Coronary artery (tissue), 2 donors: ENCODE data around the gene COX6B1.

Source experiments
- DNase-seq: peaks from one replicate; pipeline ENCODE4 v3.0.0-alpha.2; 2017; ENCODE audit warnings: low spot score
- H3K27ac ChIP-seq, 2 donors: fragments of 200-600 bp; sonication (generic); one replicate each; pipeline ENCODE4 v1.5.1; 2016 to 2019
- H3K4me3 ChIP-seq: fragments of 200-600 bp; sonication (generic); 2 replicates; pipeline ENCODE4 v1.5.1; 2016; ENCODE audit warnings: mild to moderate bottlenecking, moderate library complexity
- TF ChIP-seq, protein P1 (sequence below): fragments of 200-600 bp; sonication (generic); IDR thresholded peaks from one replicate; pipeline ENCODE4 v1.5.1; 2019; ENCODE audit warnings: antibody characterized with exemption

Gene COX6B1

DNA sequence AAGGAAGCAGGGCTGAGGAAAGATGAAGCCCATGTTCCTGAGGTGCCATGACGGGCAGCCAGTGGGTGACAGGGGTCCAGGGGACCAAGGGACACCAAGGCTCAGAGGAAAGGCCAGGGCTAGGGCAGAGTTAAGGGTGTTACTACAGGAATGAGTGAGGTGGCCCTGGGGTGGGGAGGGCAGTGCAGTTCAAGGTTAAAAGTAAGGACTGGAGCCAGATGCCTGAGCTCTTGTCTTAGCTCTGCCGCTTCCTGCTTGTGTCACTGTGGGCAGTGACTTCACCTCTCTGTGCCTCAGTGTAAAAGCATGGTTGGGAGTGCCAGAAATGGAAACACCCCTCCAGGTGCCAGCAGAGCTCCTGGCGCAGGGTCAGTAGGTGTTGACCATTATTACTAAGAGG lies 11.5 kb upstream of the COX6B1 start:
- H3K4me3 ChIP-seq, result no peak overlapping the region
- no peak overlapping the region for H3K27ac ChIP-seq
- TF ChIP-seq, protein P1, sequence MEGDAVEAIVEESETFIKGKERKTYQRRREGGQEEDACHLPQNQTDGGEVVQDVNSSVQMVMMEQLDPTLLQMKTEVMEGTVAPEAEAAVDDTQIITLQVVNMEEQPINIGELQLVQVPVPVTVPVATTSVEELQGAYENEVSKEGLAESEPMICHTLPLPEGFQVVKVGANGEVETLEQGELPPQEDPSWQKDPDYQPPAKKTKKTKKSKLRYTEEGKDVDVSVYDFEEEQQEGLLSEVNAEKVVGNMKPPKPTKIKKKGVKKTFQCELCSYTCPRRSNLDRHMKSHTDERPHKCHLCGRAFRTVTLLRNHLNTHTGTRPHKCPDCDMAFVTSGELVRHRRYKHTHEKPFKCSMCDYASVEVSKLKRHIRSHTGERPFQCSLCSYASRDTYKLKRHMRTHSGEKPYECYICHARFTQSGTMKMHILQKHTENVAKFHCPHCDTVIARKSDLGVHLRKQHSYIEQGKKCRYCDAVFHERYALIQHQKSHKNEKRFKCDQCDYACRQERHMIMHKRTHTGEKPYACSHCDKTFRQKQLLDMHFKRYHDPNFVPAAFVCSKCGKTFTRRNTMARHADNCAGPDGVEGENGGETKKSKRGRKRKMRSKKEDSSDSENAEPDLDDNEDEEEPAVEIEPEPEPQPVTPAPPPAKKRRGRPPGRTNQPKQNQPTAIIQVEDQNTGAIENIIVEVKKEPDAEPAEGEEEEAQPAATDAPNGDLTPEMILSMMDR, result no peak
- DNase-seq, result no peak

DNA sequence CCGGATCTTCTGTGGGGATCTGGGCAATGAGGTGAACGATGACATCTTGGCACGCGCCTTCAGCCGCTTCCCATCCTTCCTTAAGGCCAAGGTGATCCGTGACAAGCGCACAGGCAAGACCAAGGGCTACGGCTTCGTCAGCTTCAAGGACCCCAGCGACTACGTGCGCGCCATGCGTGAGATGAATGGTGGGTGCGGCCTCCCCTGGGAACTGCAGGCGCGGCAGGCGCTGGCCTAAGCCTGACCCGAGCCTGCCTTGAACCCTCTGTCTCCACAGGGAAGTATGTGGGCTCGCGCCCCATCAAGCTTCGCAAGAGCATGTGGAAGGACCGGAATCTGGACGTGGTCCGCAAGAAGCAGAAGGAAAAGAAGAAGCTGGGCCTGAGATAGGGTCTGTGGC lies 11.0 kb upstream of the COX6B1 start:
- TF ChIP-seq, protein P1, result no peak
- Histone ChIP-seq H3K27ac (no peak overlapping the region), H3K4me3 (no peak overlapping the region)
- DNase-seq, result no peak

DNA sequence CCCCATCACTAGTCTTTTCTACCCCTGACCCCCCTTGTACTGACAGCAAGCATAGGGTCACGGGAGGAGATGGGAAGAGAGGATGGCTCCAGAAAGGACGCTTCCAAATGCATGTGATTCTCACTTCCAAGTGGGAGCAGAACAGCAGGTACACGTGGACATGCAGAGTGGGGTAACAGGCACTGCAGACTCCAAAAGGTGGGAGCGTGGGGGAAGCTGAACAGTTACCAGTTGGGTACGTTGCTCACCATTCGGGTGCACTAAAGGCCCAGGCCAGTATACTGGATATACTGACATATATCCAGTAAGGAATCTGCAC lies 8.8 kb upstream of the COX6B1 start:
- TF ChIP-seq, protein P1, result no peak
- DNase-seq, result no peak
- H3K27ac ChIP-seq, result no peak overlapping the region
- no peak overlapping the region for H3K4me3 ChIP-seq

DNA sequence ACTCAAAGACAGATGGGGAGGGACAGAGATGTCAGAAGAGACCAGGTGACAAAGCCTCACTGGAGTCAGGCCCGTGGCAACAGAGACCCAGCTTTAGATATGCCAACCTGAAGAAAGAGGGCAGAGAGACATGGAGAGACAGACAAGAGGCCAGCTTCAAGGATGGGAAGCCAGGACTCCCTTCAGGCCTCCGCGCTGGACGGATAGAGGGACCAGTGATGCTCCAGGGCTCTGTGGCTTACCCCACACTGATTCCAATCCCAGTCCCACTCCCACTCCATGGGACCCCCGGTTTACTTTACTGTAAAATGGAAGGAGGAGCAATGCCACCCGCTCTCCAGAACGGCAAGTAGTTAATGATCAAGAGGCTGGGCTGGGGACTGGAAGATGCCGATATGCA lies 8.3 kb upstream of the COX6B1 start:
- H3K4me3 ChIP-seq, result no peak overlapping the region
- TF ChIP-seq, protein P1, result no peak
- no peak overlapping the region for H3K27ac ChIP-seq
- no peak for DNase-seq

DNA sequence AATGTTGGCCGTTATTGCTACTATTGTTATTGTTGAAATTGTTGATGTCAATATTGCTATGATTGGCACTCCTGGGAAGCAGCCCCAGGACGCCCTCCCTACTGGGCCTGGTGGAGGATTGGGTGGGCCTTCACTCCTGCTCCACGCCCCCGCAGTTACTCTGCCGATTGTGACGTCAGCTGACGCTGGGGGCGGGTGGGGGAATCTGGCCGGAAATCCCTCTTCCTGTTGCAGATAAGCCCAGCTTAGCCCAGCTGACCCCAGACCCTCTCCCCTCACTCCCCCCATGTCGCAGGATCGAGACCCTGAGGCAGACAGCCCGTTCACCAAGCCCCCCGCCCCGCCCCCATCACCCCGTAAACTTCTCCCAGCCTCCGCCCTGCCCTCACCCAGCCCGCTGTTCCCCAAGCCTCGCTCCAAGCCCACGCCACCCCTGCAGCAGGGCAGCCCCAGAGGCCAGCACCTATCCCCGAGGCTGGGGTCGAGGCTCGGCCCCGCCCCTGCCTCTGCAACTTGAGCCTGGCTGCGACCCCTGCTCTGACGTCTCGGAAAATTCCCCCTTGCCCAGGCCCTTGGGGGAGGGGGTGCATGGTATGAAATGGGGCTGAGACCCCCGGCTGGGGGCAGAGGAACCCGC lies 6.5 kb upstream of the COX6B1 start, which contains the start of gene ETV2:
Gene ETV2, plus strand, starts transcription at position 231 of the 637 bp plus-strand sequence. CDS start 716 bp downstream, outside the sequence.
- no peak within 1 kb of the TSS for H3K27ac ChIP-seq
- DNase-seq, result no peak
- H3K4me3 ChIP-seq, result peak within 1 kb of the TSS; percentile 30
- TF ChIP-seq, protein P1, result no peak

DNA sequence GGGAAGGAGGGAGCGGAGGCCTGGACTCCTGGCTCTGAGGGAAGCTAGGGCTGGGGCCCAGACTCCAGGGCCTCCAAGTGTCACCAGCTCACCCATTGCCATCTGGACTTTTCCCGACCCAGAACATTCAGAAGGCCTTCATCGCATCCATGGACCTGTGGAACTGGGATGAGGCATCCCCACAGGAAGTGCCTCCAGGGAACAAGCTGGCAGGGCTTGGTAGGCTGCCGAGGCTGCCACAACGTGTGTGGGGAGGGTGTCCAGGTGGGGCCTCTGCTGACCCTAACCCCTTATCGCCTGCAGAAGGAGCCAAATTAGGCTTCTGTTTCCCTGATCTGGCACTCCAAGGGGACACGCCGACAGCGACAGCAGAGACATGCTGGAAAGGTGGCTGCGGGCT lies 5.8 kb upstream of the COX6B1 start:
- no peak for DNase-seq
- no peak overlapping the region for H3K4me3 ChIP-seq
- TF ChIP-seq, protein P1, result no peak
- no peak overlapping the region for H3K27ac ChIP-seq

DNA sequence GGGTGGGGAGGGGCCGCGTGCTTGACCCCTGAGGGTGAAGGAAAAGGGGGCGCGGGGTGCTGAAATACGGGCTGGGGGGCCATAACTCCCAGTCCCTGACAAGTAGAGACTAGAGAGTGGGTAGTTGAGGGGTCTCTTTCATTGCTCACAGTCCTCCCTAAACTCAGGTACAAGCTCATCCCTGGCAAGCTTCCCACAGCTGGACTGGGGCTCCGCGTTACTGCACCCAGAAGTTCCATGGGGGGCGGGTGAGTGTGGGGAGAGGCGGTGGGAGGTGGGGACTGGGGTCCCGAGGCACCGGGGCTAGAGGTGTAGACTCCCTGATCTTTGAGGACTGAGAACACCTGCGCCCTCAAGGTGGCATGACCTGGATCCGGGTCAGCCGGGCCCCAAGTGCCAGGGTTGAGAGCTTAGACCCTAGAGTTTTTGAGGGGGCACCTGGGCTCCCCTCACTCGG lies 5.3 kb upstream of the COX6B1 start:
- TF ChIP-seq, protein P1, result no peak
- Histone ChIP-seq H3K27ac (peak overlapping the region; percentile 81 to 95), H3K4me3 (peak overlapping the region; percentile 90)
- DNase-seq, result no peak
